Middle frontal gyrus (tissue), 1 donor: Measurements from ENCODE around the gene HHAT.

Experiments used
- DNase-seq: peaks from one replicate; pipeline ENCODE4 v3.0.0-alpha.2; 2015; ENCODE audit warnings: low spot score; ENCODE audit errors: extremely low spot score

Gene HHAT

DNA sequence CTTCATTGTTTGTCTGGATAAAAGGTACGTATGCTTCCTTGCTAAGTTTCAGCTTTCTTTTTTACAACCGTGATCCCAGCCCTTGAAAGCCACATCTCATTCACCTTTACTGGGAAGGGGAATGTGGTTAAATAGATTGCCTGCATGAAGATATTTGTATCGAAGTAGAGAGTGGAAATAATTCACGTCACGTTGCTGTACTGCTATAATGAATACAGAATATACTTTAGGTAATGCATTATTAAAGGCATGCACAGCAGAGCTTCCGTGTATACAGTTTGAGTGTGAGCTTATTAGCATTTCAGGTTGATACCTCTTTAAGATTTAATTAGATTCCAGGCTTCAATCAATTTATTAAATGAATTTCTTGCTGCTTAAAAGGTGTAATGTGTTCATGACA lies 153.8 kb downstream of the HHAT start:
- DNase-seq = no peak

DNA sequence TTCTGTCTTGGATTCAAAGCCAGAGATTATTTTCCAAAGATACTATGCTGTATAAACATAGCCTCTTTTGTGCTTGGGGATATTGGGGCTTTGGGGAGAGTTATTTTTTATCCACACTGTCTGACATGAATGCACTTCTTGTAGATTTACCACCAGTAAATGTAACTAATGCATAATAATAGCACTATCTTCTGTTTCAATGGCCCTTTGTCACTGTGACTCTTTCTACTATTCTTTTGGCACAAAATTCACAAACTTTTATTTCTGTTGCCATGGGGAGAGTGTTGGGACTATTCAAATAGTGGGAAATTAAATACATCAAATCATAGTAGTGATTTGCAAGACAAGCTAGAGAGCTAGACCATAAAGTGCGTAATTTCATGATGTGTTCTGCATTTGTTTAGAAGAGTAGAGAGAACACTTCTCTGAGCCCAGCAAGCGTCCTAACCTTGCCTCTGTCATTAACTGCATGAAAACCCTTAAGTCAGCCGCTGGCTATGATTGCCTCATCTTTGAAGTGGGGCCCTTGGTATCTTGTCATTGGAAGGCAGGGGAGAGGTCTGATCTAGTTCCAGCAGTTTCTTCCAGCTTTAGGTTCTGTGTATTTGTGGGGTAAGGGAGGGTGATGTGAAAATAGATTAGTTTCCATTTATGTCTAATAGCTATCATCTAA lies 154.4 kb downstream of the HHAT start:
- DNase-seq = no peak

DNA sequence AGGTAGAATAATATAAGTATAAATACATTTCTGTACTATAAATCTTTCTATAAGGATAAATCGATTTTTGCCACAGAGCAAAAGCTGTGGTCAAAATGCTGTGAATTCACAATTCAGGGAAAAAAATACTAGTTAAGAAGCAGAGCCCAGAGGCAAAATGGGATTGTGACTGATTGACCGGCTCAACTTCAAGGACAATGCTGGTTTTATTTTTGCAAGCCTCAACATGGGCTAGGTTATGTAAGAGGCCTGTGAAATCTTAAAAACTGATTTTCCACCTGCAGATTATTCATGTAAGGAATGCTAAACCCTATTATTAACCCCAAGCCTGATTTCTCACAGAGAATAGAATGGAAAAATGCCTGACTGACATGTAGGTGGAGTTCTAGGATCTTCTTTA lies 155.1 kb downstream of the HHAT start:
- DNase-seq = no peak

DNA sequence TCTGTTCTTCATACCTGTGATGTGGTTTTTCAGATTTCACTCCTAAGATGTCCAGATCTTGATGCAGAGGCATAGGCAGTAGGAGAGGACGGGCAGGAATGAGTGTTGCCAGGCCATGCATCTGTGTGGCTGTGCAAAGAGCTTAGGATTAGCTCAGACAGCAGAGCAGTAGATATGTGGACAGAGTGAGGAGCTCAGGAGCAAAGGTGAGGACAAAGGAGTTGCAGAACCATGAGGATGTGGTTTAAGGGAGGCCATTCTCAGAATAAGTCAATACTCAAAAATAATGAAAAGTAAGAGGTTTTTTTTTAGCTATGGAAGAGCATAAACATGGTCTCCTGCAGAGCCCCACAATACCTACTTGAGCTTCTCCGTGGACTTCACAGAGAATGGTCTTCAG lies 158.3 kb downstream of the HHAT start:
- no peak for DNase-seq

DNA sequence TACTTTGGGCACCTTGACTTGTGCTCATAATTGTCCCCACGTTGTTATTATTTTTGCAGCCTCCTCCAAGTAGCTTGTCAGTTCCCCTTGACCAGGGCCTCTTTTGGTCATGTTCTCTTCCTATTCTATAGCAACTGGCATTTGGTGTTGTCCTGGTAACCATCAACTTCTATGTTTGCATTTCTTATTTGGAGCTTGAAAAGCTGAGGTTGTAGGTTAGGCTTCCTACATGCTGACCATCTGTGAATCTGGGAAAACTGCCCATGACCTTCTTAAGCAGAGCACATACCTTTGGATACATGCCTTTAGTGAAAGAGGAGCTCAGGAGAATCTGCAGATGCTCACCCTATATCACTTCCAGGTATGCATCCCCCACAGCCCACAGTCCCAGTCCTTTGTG lies 160.8 kb downstream of the HHAT start:
- no peak for DNase-seq

DNA sequence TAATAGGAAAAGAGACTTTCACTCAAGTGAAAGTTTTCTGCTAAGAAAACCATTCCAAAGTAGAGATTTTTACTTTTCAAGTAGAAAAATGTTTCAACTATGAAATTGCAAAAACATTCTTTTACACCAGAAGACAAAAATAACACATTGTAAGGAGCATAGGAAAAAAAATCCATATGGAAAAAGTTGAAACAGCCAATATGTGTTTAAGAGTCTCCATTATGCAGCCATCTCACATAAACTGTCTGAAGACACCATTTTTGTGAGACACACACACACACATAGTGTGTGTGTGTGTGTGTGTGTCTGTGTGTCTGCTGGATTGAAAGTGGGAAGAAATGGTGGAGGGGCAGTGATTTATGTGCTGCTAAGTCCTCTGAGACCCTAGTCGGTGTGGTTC lies 162.1 kb downstream of the HHAT start:
- DNase-seq = no peak

DNA sequence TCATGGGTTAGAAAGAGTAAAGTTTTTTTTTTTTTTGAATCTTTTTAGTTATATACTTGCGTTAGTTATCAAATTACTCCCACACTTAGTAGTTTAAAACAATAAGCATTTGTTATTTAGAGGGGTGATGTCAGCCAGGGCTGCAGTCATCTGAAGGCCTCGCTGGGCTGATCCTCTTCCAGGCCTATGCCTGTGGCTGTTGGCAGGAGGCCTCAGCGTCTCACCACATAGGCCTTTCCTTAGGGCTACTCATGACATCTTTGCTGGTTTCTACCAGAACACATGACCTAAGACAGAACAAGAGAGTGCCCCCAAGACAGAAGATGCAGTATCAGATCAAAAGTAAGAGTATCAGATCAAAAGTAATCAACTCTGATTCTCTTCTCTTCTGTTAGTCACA lies 167.4 kb downstream of the HHAT start:
- DNase-seq = no peak

DNA sequence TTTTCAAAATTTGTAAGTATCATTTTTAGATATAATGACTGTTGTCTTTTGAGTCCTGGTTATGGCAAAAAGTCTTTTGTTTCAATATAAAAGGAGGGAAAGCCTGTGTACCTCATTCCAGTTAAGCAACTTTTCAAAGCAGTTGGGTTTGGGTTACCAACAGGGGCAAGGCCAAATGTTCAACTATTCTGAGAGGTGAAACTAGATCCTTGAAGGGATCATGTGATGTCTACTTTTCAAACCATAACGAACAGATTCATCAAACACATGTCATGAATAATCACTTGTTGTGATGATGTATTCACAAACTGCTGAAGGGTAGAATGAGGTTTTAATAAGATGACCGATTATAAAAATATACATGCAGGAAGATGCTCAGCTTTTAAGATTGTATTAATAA lies 171.3 kb downstream of the HHAT start:
- DNase-seq = no peak

DNA sequence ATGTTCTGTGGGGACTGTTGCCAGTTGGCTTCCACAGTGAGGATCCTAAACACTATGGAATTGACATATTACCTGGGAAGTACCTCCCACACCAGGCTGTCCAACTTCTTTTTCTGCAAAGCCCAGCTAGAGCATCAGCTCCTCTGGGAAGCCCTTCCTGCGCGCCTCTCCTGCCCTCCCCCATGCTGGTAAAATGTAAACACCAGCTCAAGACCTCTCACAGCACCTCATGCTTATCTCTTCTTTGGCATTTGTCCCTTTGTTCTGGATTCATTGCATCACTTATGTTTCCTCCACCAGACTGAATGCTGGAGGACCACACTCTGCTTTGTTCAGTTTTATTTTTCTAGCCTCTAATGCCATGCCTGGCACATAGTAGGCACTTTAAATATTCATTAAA lies 172.1 kb downstream of the HHAT start:
- no peak for DNase-seq

DNA sequence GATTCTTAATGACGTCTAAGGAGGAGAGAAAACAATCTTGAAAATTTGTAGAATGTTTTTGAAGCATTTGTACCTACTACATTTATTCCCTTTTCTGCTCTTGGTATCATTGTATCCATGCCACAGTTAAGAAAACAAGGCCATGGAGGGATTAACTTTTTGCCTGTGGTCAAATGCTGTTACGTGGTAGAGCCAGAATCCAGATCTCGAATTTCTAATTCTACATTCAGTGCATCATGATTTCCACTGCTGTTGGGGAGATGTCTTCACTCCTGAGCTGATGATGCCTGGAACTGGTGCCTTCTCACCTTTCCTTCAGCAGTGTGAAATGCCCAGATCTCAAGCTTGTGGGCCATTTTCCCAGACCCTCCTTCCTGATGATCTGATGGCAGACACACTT lies 175.6 kb downstream of the HHAT start:
- DNase-seq = no peak

DNA sequence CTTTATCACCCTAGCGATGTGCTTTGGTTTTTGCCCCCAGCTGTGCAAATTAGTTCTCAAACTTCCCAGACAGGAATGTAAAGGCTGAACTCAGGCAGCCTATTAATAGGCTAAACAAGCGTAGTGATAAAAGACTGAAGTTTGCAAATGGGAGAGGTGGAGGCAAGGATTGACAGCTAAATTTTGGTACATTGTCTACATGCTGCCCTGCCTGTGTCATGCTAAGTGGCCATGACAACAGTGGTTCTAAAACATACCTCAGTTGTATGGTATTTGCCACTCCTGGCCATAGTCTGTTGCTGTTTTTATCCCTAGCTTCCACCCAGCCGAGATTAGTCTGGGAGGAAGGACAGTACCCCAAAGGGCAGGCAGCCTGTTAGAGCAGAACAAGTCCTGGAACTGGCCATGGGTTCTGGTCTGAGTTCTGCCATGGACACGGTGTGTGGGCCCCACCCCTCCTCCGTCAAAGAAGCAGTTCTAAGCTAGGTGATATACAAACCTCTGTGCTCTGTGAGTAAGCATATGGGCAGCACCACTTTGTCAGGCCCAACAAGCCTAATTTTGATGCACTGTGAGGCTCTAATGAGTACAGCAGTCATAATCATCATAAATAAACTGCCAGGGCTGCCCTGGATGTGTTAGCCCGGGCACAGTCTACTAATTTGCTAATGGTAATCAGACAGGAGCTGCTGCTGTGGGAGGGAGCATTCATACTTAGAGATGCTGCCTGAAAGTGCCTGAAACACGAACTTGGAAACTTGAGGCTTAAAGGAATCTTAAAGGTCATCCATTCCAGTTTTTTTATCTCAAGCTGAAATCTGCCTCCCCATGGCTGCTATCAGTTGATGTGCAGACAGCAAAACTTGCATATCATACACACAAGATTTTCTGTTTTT lies 177.1 kb downstream of the HHAT start:
- no peak for DNase-seq

DNA sequence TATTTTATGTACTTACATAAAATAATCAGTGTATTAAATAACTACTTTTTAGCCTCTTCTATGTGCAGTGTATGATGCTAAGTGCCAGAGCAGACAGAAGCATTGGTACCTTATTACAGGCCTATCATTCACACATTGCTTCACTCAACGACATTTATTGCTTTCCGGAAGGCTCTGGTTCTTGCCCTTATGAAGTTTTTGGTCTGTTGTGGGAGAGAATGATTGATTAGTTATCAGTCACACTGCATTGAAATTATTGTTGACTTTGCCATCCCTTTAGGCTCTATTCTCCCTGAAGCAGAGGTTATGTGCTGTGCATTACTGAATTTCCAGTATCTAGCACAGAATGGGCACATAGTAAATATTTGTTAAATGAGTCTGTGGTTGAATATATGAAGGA lies 178.0 kb downstream of the HHAT start:
- DNase-seq = no peak

DNA sequence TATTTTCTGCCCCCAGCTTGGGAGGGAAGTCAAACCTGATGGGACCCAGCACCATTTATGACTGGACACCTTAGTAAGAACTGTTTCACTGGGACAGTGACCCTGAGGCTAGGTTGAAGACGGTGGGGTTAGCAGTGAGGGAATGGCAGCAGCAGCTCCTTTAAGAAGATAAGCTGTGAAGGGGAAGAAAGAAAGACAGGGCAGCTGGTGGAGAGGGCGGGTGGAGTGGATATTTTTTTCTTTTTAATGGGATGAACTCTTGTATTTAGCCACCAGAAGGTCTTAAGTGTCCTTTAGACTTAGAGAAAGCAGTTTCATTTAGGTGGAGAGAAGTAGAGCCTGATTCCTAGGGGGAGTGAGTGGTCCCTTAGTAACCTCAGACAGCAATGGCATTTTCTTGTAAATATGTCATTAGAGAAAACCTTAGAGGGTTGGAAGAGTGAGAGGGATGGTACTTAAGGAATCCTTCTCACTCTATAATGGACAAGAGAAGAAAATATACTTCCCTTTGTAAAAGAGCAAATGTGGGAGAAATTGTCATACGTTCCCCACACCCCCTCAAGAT lies 187.5 kb downstream of the HHAT start:
- DNase-seq = no peak

DNA sequence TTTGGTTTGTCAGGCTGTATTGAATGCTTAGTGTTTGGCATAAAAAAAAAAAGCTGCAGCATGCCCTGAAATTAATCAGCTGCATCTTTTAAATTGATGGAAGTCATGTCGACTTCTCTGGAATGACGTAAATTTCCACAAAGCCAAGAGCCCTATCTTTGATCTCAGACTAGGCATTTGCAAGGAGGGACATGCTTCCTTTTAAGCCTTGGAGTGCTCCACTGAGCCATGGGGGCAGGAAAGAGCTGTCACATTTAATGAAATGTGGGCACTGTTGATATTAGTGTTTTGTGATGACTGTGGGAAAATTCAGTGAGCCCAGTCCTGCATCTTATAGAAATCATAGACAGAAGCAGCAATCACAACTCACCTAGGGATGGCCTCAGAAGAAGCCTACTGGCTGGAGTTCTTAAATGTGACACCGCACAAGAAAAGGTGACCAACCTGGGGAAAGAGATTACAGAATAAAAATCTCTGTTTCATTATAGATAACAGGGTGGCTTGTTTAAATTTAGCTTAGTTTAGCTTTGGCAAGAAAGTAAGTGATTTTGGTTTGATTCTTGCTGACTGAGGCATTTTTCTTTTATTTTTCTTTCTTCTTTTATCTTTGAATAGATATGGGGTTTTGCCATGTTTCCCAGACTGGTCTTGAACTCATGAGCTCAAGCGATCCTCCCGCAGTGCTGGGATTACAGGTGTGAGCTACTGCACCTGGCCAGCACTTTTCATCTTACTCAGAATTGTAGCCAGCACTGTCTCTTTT lies 188.2 kb downstream of the HHAT start:
- no peak for DNase-seq

DNA sequence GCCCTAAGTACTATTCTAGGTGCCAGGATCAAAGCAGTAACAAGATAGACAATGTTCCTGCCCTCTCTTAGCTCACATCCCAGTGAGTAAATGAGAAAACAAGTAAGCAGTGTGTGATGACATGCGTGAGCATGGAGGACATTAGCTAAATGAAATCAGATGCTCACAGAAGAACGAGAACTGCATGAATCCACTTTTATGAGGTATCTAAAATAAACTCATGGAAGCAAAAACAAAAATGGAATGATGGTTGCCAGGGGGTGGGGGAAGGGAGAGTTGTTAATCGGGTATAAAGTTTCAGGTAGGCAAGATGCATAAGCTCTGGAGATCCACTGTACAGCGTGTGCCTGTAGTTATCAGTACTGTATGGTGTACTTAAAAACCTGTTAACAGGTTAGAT lies 195.1 kb downstream of the HHAT start:
- no peak for DNase-seq

DNA sequence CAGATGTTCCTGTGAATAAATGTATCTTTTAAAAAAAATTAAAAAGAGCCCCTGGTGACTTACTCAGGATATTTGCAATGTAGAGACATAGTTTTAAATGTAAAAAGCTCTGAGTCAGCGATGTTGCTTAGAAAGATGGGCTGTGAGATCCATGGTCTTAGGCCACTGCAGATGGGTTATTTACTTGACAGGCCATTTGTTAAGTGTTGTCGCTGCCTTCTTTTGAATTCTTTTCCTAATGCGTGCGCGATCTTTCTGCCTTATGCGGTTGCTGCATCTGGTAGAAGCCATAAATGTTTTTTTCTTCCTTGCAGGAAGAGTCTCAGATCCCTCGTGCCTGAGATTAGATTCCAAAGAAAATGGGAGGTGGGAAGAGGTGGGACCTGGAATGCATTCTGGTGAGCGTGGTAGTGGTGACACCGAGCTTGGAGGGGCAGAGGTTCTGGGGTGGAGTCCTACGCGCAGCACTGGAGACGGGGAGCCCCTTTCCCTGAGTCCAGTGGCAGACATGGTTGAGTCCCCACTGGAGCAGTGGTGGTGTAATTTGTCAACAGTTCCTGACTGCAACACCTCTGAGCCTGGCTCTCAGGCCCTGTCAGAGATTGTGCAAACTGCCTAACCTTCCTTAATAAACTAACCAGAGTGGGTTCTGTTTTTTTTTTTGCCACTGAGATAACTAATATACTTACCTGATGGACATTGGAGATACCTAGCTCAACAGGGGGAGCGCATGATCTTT lies 197.2 kb downstream of the HHAT start:
- DNase-seq = no peak

DNA sequence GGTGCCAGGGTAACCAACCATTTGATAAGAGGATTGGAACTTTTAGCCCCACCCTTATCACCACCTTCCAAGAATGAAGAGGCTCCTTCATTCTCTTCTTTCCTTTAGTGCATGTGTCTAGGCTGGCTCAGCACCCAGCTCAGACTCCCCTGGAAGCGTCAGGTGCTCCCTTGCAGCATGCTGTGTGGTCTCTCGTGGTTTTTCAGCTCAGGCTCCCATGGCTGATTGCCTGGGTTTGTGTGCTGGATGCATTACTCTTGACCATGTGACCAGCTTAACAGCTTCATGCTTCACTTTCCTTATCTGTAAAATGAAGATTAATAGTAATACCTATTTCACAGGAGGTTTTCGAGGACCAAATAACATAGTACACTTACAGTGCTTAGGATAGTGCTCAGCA lies 198.4 kb downstream of the HHAT start:
- DNase-seq = no peak

DNA sequence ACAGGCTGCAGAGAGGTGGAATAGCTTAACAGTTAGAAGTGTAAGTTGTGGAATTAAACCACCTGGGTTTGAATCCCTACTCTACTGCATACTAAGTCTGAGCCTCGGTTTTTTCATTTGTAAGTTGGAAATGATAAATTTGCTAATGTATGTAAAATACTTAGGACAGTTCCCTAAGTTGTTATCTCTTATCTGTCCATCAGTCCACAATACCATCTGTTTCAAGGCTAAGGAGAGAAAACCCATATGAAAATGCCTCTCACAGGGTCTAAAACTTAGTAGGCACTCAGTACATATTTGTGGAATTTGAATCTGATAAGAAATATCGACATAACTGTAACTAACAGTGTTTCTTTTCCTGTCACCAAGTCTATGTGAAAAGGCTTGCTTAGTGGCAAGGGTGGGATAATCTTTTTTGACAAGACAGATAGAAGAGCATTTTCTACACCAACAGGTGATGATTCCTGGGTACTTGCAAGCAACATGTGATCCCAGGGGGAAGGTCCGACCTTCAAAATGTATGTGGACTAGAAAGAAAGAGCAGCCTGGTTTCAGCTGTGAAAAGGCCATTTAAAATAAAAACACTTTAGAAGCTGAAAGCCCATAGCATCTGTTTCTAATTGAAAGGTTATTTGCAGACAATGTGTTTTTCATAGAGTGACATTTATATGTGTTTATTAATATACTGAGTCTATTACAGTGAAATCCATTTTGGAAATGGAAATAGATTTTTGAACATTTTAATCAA lies 202.9 kb downstream of the HHAT start:
- DNase-seq = no peak

DNA sequence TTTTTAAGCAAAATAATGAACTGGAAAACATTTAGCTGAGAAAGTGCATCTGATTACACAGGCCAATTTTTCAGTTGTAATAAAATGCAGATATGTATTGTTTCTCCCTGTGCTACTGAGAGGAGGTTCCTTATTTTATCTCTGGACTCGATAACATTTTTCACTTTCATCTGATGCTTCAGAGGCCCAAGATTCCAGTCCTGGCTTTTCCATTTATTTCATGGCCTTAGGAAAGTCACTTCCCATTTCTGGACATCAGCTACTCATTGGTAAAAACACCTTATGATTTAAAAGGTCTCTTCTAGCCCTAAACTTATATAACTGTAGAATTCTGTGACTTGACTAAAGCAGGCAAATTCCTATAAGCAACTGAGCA lies 203.5 kb downstream of the HHAT start:
- DNase-seq = no peak

DNA sequence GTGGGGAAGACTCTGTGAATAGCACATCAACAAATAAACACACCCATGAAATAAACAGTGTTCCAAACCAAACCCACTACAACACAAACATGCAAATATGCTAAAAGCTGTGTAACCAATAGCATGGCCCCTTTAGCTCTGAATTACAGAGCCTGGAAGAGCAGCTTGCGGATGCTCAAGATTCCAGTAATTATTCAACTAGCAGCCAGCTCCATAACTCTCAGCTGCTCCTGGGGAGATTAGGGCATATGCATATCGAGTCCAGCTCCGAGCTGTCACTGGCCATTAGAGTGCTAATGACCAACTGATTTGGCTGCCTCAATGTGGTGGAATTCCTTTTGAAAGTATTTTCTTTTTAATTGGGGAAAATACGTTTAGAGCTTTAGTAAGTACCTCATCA lies 207.1 kb downstream of the HHAT start:
- no peak for DNase-seq
